Nephron progenitor cell (in vitro differentiated cells): Measurements from ENCODE around the gene PSMB2.

Source experiments
- DNase-seq: peaks from one replicate; pipeline ENCODE4 v3.0.0; 2021
- H3K27ac Mint-ChIP-seq: 2 replicates; pipeline ENCODE4 v1.8.0; 2021; ENCODE audit warnings: mild to moderate bottlenecking, moderate library complexity, mixed read lengths
- H3K27me3 Mint-ChIP-seq: 2 replicates; pipeline ENCODE4 v1.8.0; 2021; ENCODE audit warnings: mild to moderate bottlenecking, low read depth, mixed read lengths; ENCODE audit not compliant: poor library complexity
- H3K36me3 Mint-ChIP-seq: 2 replicates; pipeline ENCODE4 v1.8.0; 2021; ENCODE audit warnings: low read depth, mixed read lengths
- H3K4me1 Mint-ChIP-seq: 2 replicates; pipeline ENCODE4 v1.8.0; 2021; ENCODE audit warnings: mixed read lengths
- H3K4me3 Mint-ChIP-seq: 2 replicates; pipeline ENCODE4 v1.8.0; 2021; ENCODE audit warnings: mild to moderate bottlenecking, moderate library complexity, mixed read lengths
- H3K9me3 Mint-ChIP-seq: 2 replicates; pipeline ENCODE4 v1.8.0; 2021; ENCODE audit warnings: mild to moderate bottlenecking, moderate library complexity, mixed read lengths
- CTCF ChIP-seq: fragments of 200-600 bp; sonication (generic); IDR thresholded peaks from 2 replicates; pipeline ENCODE4 v1.5.0; 2021; ENCODE audit warnings: antibody characterized with exemption

PSMB2 gene

GRCh38 chr1:35556484-35557117, 84.7 kb downstream of the PSMB2 start:
- H3K27me3 Mint-ChIP-seq = no peaks in the 10 kb centered on the region
- no peaks in the 10 kb centered on the region for H3K9me3 Mint-ChIP-seq
- no peak overlapping the region for H3K27ac Mint-ChIP-seq
- no peak for DNase-seq
- TF ChIP-seq CTCF = no peak
- peaks cover 19% of the 10 kb centered on the region for H3K36me3 Mint-ChIP-seq
- H3K4me1 Mint-ChIP-seq = peaks cover 49% of the 10 kb centered on the region
- H3K4me3 Mint-ChIP-seq = peak overlapping the region; percentile 98

GRCh38 chr1:35555601-35556477, 85.5 kb downstream of the PSMB2 start:
- H3K36me3 Mint-ChIP-seq = peaks cover 20% of the 10 kb centered on the region
- no peak for TF ChIP-seq CTCF
- H3K4me3 Mint-ChIP-seq = peak overlapping the region; percentile 98
- peaks cover 44% of the 10 kb centered on the region for H3K4me1 Mint-ChIP-seq
- DNase-seq = no peak
- H3K27me3 Mint-ChIP-seq = no peaks in the 10 kb centered on the region
- H3K27ac Mint-ChIP-seq = no peak overlapping the region
- no peaks in the 10 kb centered on the region for H3K9me3 Mint-ChIP-seq

GRCh38 chr1:35555212-35555584, 86.1 kb downstream of the PSMB2 start:
- Mint-ChIP-seq H3K9me3 (no peaks in the 10 kb centered on the region), H3K27me3 (no peaks in the 10 kb centered on the region), H3K36me3 (peaks cover 20% of the 10 kb centered on the region), H3K27ac (no peak overlapping the region), H3K4me1 (peaks cover 44% of the 10 kb centered on the region), H3K4me3 (peak overlapping the region; percentile 98)
- DNase-seq = no peak
- no peak for TF ChIP-seq CTCF

- Mint-ChIP-seq H3K27me3 (no peaks in the 10 kb centered on the region), H3K36me3 (peaks cover 20% of the 10 kb centered on the region), H3K4me1 (peaks cover 39% of the 10 kb centered on the region), H3K27ac (no peak overlapping the region), H3K9me3 (no peaks in the 10 kb centered on the region), H3K4me3 (no peak overlapping the region)
- TF ChIP-seq CTCF = no peak
- no peak for DNase-seq
Measured at GRCh38 chr1:35554266-35555211, 86.8 kb downstream of the PSMB2 start.

- Mint-ChIP-seq H3K4me3 (no peak overlapping the region), H3K36me3 (peaks cover 26% of the 10 kb centered on the region), H3K9me3 (no peaks in the 10 kb centered on the region), H3K27ac (no peak overlapping the region), H3K27me3 (no peaks in the 10 kb centered on the region), H3K4me1 (peaks cover 32% of the 10 kb centered on the region)
- no peak for DNase-seq
- no peak for TF ChIP-seq CTCF
Measured at GRCh38 chr1:35553851-35554250, 87.5 kb downstream of the PSMB2 start.
